RKO (cell line): ENCODE measurements around the gene DACH1.

ENCODE experiments used
- DNase-seq: peaks from one replicate; pipeline ENCODE4 v3.0.0-alpha.2; 2016; ENCODE audit warnings: low spot score

DACH1 gene

DNA sequence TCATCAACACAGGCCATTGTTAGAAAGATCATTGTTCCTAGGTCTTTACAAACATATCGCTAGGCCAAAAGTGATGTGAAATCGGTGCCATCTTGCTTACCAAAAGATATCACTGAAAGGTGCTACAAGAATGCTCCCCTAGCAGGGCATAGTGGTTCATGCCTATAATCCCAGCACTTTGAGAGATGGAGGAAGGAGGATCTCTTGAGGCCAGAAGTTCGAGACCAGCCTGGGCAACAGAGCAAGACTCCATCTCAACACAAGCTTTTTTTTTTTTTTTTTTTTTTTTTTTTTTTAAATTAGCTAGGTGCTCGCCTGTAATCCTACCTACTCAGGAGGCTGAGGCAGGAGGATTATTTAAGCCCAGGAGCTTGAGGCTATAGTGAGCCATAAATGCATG is 92.1 kb downstream of the DACH1 start:
- DNase-seq: no peak

DNA sequence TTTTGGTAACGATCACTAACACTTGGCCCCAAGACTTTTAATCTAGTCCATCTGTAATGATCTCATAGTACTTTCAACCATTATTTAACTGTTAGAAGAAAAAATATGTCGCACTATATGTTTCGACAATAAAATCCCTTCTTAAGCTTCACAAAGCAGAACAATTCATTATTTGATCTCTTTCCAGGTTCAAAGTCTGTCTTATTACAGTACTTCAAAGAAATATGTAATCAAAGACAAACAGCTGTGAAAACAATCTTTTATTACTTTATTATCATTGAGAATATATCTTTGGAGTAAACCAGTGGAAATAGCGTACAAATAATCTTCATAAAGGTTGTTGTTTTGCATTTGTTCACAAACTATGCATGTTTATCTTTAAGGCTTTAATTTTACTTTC is 93.5 kb downstream of the DACH1 start:
- no peak for DNase-seq

DNA sequence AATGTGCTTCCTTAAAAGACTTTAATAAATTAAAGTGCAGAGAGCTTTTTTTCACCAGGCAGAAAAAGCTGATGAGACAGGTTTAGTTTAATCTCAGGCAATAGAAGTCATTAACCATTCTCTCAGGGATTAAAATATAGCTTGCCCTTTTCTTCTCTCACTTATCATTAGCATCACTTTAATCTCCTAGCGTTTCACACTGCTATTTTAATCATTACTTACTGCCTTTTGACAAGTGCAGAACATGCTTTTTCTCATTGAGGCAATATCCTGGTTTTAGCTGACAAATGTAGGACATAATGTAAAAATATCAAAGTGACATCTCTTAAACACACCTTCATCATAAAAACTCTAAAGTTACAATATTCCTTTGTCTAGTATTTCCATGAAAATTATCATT is 94.6 kb downstream of the DACH1 start:
- DNase-seq: no peak

DNA sequence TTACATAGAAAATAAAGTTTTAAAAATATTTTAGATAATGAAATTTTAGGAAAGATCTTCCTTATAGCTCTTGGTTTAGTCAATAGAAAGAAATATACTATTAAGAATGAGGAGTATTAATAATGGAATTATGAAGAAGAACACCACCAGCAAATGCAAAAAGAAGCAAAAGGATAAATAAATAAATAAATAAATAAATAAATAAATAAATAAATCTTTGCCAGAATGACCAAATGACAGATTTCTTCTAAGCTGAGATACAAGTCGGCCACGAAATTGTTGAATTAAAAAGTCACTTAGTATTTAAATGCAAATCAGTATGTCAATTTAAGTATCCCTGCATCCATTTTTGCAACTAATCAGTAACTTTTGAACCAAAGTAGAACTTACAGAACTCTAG is 95.9 kb downstream of the DACH1 start:
- no peak for DNase-seq

DNA sequence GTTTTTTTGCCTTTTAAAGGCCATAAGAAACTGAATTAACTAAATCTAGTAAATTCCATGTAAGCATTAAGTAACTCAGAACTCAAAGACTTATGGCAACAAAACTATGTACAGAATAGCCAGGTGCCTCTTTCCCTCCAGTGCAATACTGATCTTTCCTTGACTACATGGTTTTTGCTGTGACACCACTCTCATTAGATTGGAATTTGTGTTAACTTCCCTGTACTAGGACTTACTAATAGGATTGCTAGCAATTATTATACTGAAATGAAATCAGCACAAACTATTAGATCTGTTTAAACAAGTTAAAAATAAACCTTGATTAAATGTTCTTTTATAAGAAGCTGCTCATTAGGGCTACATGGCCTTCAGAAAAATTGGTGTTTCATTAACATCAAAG is 96.3 kb downstream of the DACH1 start:
- DNase-seq: no peak

DNA sequence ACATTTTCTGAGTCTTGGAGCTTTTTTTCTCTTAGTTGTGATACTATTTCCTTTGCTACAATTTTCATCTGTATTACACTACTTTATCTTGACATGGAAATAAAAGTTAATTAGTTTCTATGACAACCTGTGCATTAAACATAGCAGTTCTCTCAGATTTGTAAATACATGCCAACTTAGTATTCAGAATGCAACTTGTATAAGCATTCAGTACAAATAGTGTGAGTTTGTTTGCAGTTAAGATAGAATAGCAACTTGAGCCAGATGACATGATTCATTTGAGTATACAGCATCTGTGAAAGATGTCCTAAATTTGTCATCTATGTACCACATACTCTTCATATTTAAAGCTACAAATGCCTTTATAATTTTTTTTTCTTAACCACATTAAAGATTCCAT is 98.1 kb downstream of the DACH1 start:
- no peak for DNase-seq

DNA sequence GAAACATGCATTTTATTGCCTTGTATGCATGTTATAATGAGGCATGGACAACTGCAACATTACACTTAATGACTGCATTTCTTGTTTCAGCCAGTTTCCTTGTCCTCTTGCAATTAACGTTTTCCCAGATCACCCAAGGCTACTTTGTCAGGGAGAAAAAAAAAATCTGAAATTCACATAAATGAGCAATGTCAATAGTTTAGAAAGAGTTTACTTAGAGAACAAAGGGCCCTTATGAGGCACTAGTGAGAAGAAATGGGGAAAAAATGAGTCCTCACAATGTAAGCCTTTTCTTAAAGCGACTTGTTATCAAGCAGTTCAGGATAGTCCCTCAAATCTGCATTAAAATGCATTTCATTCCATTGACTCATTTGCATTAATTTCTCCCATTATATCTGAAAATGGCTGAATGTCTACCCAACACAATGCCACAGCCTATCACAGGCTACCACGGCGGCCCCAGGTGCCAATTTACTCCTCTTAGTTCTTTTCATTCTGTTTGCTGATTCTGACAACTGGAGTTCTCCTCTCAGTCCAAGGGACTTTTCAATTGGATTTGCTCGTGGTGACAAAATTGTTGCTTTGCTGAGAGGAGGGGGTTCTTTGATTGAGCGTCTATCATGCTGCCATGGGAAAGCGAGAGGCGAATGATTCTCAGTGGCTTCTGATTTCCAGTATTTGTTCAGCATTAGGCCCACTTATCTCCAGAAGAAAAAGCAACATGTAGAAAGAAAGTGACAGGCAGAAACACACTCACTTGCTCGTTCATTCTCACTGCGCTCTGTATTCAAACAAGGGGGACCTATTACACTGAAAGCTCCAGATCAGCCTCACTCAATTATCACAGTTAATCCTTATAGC is 107.1 kb downstream of the DACH1 start:
- no peak for DNase-seq

DNA sequence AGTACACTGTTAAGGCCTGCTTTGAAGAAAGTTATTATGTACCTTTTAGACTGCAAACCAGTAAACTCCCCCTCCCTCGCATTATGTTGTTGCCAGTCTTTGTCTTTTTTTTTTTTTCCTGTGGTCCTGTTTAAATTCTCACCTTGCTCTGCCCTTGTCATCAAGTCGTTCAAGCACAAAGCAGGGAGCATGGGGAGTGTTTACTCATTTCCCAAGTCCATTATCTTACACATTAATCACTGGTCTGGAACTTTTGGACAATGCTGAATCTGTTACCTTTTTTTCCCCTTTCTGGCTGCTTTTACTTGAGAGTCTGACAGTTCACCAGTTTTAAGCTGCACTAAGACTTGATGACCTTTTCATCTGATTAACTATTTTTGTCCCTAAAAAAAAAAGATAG is 108.2 kb downstream of the DACH1 start:
- no peak for DNase-seq

DNA sequence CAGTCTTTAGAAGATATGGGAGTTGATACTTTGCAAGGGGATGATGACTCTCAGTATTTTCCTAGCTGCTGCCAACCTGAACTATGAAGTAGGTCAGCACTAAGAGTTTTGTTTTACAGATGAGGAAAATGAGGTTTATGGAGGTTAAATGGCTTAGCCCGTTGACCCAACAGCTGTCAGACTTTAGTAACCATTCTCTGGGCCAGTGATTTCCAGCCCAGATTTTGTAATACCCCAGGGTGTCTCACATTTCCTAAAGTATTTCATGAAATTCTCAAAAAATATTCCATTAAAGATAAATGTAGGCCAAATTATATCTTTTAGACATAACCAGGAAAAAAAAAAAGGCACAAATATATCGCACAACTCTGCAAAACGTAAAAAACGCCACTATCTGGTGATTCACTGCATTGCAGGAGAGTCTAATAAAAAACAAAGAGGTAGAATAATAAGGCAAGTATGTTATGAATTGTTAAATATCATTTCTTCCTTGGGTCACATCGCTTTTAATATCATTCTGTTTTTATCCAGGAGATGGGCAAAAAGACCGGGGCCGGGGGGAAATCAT is 112.5 kb downstream of the DACH1 start:
- no peak for DNase-seq

DNA sequence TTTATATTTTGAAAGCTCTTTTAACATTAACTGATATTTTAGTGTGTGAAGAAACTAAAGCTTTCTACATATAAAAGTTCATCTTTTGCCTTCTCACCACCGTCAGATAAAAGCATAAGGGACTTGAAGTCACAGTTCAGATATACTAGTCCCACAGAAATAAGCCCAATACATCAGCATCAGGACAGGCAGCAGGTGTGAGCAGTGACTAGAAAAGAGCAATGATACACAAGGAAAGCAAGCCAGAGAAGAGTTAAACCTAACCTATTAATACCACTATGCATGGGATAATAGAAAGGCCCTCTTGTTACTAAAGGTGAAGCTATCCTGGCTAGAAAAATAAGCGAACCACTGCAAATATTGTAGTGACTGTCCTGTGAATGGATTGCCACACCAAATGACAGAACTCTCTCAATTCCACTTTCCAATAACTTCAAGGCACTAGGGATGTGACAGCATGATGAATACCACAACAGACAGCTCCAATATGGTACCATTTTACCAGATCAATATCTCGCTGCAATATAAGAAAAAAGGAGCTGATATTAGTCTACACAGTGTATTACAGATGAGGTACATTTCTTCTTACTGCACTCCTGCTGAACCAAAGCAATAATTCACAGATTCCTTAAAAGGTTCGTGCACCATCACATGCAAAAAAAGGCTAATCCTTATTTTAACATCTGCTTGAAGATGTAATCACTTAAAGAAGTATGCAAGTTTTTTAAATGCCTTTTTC is 114.1 kb downstream of the DACH1 start:
- no peak for DNase-seq

DNA sequence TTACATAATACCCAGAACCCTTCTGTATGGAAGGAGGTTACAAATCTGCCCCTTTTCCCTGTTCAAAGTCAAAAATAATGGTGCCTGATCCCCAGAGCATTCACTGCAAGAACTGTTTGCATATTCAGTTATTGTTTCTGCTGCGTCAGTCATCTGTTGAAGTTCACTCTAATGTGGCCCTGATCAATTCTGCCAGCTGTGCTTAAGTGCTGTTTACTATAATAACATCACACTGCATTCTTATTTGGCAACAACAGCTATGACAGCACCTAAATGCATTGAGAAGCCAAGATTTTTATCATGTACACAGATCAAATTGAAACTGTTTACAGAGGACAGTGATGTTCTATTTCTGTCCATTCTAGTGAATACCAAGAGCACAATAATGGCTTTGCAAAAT is 115.9 kb downstream of the DACH1 start:
- DNase-seq: no peak

DNA sequence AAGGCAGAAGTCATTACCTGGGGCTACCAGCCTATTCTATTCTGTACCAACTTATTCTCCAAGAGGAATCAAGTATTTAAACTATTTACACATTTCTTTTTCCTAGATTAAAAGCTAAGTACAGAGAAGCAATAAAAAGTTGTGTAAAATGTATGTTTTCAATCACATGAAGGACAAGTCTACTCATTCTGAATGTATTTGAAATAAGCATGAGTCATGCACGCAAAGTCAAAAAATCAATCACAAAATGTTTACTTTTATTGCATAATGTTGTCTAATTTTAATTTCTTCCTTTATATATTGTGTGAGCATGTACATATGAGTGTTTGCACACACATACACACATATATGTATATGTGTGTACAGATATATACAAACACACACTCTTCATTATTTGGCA is 136.7 kb downstream of the DACH1 start:
- DNase-seq: no peak

DNA sequence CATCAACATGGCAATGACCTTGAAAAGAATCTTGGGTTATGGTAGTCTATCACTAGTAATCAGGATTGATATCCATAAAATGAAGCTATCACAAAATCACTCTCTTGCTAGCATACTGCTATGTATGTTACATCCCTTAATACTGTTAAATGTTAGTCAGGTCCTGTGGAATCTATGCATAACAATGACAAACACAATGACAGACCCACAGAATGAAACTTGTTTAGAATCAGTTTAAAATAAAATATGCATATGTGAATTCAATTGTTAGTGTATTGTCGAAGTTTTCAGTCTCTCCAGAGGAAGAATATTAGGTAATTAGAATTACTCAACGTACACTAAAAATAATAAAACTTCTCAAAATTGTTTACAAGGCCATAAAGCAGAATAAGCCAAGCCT is 137.6 kb downstream of the DACH1 start:
- no peak for DNase-seq

DNA sequence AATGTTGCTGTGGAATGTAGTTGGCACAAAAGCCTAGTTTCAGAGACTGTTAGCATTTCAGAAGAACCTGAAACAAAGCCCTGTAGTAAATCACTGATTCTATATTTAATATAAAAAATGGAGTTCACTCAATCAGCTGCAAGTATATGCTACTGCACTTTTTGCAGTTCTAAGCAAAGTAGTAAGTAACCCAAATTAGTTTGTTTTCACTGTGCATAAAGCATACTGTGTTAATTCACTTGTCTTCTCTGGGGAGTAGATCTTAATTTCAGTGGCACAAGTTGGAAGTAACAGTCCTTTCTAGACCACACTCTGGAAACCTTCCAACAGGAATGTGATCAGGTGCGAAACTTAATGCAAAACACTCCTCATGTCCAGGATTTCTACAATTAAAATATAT is 139.3 kb downstream of the DACH1 start:
- DNase-seq: no peak

DNA sequence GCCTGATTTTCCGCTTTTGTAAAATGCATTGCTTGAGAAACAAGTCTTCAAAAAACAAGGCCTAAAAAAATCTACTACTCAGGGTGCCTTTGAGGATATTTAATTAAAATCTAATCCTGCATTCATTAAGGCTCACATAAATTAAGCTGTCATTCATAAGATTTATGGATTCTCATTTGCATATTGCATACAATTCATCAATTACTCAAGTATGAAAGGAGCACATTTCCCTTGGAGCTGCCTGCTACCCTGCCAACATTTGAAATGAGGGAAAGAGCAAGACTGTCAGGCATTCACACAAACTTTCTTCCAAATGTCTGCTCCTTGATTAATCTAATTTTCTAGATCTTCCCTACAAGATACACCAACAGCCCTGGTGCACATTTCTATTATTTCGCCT is 140.0 kb downstream of the DACH1 start:
- DNase-seq: no peak

DNA sequence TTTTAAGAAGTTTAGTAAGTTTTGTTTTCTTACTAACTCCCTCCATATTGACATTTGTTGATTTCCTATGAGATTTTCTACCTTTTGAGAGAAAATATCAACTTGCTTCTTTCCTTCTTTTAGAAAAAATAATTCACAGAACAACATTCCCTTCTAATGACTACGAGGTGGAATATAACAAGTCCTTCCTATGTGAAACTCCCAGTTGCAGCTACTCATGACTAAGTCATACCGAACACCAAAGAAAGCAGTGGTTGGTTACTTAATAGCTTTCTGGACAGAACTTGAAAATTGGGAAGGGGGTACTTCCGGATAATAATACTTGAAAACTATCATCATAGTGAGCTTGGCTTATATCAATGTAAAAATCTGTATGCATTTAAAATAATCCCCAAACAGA is 144.8 kb downstream of the DACH1 start:
- no peak for DNase-seq

DNA sequence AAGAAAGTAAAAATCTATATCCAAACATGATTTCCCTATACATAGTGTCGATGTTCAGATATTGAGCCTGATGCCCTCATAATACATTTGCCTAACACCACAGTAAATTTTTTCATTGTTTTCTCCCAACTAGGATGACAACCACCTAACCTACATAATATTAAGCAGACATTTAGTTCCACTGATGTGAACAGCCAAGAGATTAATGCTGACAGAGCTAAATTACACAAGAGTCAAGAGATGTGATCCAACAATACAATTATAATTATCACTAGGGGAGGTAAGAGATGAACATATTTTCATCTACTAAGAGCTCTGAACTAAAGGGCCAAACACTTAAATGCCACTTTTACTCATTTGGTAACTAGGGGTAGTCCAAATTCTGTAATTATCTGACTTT is 145.9 kb downstream of the DACH1 start:
- no peak for DNase-seq

DNA sequence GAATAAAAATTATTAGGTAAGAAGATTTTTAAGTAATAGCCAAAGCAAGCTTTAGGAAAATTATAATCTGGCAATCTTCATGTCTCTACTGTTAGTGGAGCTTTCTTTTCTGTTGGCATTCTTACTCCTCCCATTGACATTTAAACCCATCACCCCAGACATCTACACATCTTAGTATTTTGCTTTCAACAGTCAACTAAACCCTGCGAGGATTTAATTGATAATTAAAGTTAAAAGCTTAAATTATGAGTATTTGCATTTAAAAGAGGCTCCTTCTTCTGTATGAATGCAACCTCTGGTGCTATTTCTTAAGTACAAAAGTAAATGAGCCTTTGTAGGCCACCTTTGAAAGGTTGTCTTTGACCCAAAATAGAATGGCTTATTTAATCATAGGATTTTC is 148.1 kb downstream of the DACH1 start:
- DNase-seq: no peak

DNA sequence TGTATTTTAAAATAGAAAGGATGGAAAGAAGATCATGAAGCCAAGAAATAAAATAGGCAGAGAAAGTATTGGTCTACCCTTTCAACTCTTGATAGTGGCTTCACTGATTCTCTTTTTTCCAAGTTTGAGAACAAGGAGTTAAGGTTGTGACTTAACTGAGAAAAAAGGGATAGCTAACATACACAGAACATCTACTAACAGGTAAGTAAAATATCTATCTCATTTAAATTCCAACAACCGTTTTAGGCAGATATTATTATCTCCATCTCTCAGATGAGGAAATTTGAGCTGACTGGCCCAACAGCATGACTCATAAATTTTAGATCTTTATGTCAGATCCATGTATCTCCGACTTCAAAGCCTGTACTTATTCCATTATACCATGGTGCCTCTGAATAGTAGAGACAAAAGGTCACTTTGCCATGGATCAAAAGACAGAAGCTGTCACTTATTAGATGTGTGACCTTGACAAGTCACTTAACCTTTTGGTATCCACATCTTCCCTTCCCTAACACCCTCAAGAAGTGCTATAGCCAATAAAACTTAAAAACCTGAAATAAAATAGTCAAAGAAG is 152.1 kb downstream of the DACH1 start:
- DNase-seq: no peak

DNA sequence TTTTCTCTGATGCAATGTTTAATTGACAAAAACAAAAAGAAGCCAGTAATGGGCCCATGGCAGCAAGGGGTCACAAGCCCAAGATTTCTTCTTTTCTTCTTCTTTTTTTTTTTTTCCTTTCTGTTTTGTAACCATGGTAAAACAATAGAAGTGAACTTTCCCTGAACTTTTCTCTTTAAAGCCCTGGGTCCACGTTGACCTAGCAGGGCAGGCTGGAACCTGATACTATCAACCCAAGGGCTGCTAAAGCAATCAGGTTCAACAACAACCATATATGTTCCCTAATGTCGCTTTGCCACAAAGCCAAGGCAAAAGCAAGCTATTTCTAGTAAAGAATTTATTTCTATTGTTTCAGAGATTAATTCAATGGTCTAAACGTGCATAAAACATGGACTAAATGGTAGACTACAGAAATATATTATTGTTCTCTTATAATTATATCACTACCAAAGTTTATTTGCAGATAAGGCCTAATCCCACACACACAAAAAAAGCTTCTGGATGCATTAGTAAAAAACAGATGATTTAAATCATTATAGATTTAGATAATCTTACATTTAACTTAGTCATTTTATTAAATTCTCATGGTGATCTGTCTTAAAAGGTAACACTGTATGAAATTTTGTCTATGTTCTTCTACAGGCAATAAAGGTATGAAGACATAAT is 153.9 kb downstream of the DACH1 start:
- no peak for DNase-seq

DNA sequence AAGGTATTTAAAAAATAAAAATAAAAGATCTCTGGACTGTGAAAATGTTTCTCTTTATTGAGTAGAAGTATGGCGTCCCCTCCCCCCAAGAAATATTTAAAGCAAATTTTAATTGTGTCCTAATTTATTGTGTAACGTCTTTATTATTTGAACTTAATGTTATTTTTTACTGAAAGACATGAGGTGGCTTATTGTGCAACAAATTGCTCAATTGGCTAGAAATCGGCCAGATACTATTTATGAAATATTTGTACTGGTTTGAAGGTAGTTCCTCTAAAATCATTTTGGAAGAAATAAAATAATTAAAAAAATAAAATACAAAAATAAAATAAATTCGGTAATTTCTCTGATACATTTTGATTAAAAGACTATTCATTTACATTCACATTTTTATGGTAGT is 162.3 kb downstream of the DACH1 start:
- no peak for DNase-seq

DNA sequence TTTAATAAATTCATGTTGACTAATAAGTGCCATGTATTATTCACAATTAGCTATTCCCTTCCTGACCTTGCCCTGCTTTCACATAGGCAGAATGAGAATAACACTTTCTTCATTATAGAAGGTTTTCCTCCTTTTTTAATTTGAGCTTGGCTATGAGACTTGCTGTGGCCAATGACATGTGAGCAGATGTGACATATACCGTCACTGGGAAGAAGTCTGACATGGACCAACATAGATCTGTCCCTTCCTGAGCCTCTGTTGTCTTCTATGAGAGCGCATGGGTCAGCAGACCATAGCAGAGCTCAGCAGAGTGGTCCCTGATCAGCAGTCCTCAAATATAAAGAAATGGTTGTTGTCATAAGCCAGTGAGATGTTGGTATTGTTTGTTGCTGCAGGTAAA is 163.9 kb downstream of the DACH1 start:
- no peak for DNase-seq

DNA sequence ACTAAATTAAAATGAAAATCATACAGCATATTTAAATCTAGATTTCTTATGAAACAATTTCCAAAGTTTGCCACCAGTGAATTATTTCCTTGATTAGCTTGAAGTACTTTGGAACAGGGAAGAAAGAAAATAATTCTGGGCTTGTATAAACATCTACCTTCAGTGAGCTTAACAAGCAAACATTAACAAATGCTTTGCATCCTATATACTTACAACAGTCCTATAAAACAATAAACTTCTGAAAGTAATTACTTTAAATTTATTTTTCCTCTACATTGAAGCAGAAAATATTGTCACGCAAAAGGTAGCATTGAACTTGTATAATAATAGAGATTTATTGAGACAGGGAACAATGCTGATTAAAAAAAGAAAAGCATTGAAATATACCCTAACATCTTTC is 164.8 kb downstream of the DACH1 start:
- DNase-seq: no peak
